K562 (cell line): ENCODE data around the gene SLC35F4. TPM values are rescaled to one million over a fixed set of nuclear protein-coding genes. Genes with fewer than 3 reads are reported as not detected.

Experiments
- ATAC-seq: fragments of 200-7000 bp; cut with Tn5 transposase; 3 replicates; pipeline ENCODE4 v1.9.1; 2020; ENCODE audit warnings: moderate library complexity
- BruUV-seq: library from RNA; stranded (reverse); fragments of 400-500 nt; replicated peaks from 2 replicates; lab custom pipeline; 2021; lab: Mats Ljungman, UMichigan
- CTCF ChIA-PET: fragments of 300-600 bp; formaldehyde crosslinking; extraction: SDS; loops from one replicate; lab custom pipeline; 2021; ENCODE audit warnings: low intra/inter-chr PET ratio; lab: Yijun Ruan, JAX
- POLR2A ChIA-PET: fragments of 300-600, 350-650 bp; sonication (Branson Sonifier 250); formaldehyde crosslinking; extraction: SDS; loops from one replicate; lab custom pipeline; 2021; ENCODE audit warnings: antibody characterized with exemption, inconsistent platforms; lab: Yijun Ruan, JAX
- DNase-seq, 4 experiments: peaks; one replicate each; pipeline versions ENCODE4 v3.0.0 to v3.0.0-alpha.2; 2011 to 2018; ENCODE audit warnings: low spot score in 3 of 4, mixed read lengths in 3 of 4; ENCODE audit errors: extremely low read depth in 1 of 4
- FAIRE-seq: peaks from 2 replicates; lab custom pipeline; 2011; peaks lifted over from hg19 to GRCh38; lab: Jason Lieb, UNC
- H2AFZ ChIP-seq: 2 replicates; pipeline ENCODE4 v1.6.0; 2011; ENCODE audit warnings: low read depth, low read length, control low read depth, inconsistent platforms
- H3K27ac ChIP-seq: fragments of 200-600 bp; 3 replicates; pipeline ENCODE4 v1.8.0; 2011; ENCODE audit warnings: low read depth, mild to moderate bottlenecking, control low read depth, inconsistent platforms, low read length, moderate library complexity, mixed read lengths; ENCODE audit errors: extremely low read depth
- H3K27me3 ChIP-seq, 2 experiments: fragments of 300-600 bp in 1 of 2; 2 replicates in 1 of 2; 3 replicates in 1 of 2; pipeline versions ENCODE4 v1.6.0 to v1.8.0; 2011; ENCODE audit warnings: inconsistent platforms in 2 of 2, low read length in 2 of 2, mild to moderate bottlenecking in 1 of 2, mixed read lengths in 1 of 2, moderate library complexity in 1 of 2; ENCODE audit not compliant: control insufficient read depth in 2 of 2, insufficient read depth in 2 of 2
- H3K36me3 ChIP-seq: fragments of 300-600 bp; 3 replicates; pipeline ENCODE4 v1.8.0; 2011; ENCODE audit warnings: mild to moderate bottlenecking, low read length, inconsistent platforms; ENCODE audit not compliant: control insufficient read depth, insufficient read depth
- H3K4me1 ChIP-seq, 2 experiments: fragments of 200-600 bp in 1 of 2; replicated peaks in 1 of 2; 2 replicates in 1 of 2; 3 replicates in 1 of 2; pipeline versions ENCODE4 v1.5.1 to v1.8.0; 2011; ENCODE audit warnings: inconsistent platforms in 2 of 2, low read length in 2 of 2, mild to moderate bottlenecking in 1 of 2, mixed read lengths in 1 of 2, moderate library complexity in 1 of 2; ENCODE audit not compliant: control insufficient read depth in 2 of 2, insufficient read depth in 2 of 2
- H3K4me2 ChIP-seq: 2 replicates; pipeline ENCODE4 v1.6.1; 2011; ENCODE audit warnings: low read length, control low read depth, inconsistent platforms, mixed read lengths; ENCODE audit not compliant: insufficient read depth
- H3K4me3 ChIP-seq: fragments of 200-600 bp; sonication (generic), shearing (Covaris generic); 2 replicates; pipeline ENCODE4 v1.5.1; 2016; ENCODE audit warnings: control low read depth, inconsistent platforms
- H3K79me2 ChIP-seq: fragments of 200-600 bp; 3 replicates; pipeline ENCODE4 v1.8.0; 2011; ENCODE audit warnings: low read length, inconsistent platforms; ENCODE audit not compliant: control insufficient read depth, insufficient read depth
- H3K9ac ChIP-seq, 2 experiments: 2 replicates each; pipeline versions ENCODE4 v1.6.0 to v1.6.1; 2011; ENCODE audit warnings: low read depth in 2 of 2, low read length in 2 of 2, control low read depth in 1 of 2, inconsistent platforms in 1 of 2, mild to moderate bottlenecking in 1 of 2, mixed read lengths in 1 of 2; ENCODE audit not compliant: insufficient read depth in 1 of 2
- H3K9me1 ChIP-seq: one replicate; pipeline ENCODE4 v1.6.0; 2011; ENCODE audit warnings: inconsistent platforms, mild to moderate bottlenecking, low read length, moderate library complexity; ENCODE audit not compliant: control insufficient read depth, insufficient read depth
- H3K9me3 ChIP-seq: replicated peaks from 2 replicates; pipeline ENCODE4 v1.5.1; 2011; ENCODE audit warnings: low read depth, low read length, inconsistent platforms; ENCODE audit not compliant: control insufficient read depth, insufficient read depth
- H4K20me1 ChIP-seq: replicated peaks from 2 replicates; pipeline ENCODE4 v1.6.1; 2011; ENCODE audit warnings: low read length, inconsistent platforms, mixed read lengths; ENCODE audit not compliant: control insufficient read depth, insufficient read depth
- CREM ChIP-seq: IDR thresholded peaks from 2 replicates; pipeline ENCODE4 v1.6.1; 2014; ENCODE audit warnings: antibody characterized with exemption, low read depth
- PTTG1 ChIP-seq: fragments of 450-650 bp; IDR thresholded peaks from 2 replicates; pipeline ENCODE4 v1.6.1; 2016; ENCODE audit warnings: low read depth, mild to moderate bottlenecking, missing genetic modification characterization, missing compliant biosample characterization
- ZNF146 ChIP-seq: IDR thresholded peaks from one replicate; pipeline ENCODE4 v1.6.1; 2018; ENCODE audit warnings: missing compliant biosample characterization; ENCODE audit not compliant: unreplicated experiment
- ZNF197 ChIP-seq: fragments of 200-800 bp; sonication (Bioruptor generic); IDR thresholded peaks from 2 replicates; pipeline ENCODE4 v1.6.1; 2016; ENCODE audit warnings: low read depth, missing genetic modification characterization, missing compliant biosample characterization
- ZNF263 ChIP-seq: sonication (generic); formaldehyde crosslinking; IDR thresholded peaks from 2 replicates; pipeline ENCODE4 v1.8.0; 2022; ENCODE audit warnings: mild to moderate bottlenecking, missing genetic modification reagents, borderline replicate concordance
- ZNF444 ChIP-seq: fragments of 250-450 bp; sonication (Bioruptor Pico); IDR thresholded peaks from 2 replicates; pipeline ENCODE4 v1.4.0; 2020; ENCODE audit warnings: mild to moderate bottlenecking, moderate library complexity
- WGBS: fragments of 100-300 bp; shearing (Covaris generic); methylation state at CpG from one replicate; pipeline ENCODE4 v1.1.6; 2016; ENCODE audit warnings: low coverage, mixed read lengths; ENCODE audit not compliant: insufficient coverage; ENCODE audit errors: missing lambda C conversion rate; 5-methylcytosine and 5-hydroxymethylcytosine counted together
- in situ Hi-C: fragments of 300-500 bp; cut with MboI; formaldehyde crosslinking; loops from 4 replicates; pipeline ENCODE4 v1.15.0; 2018; ENCODE audit warnings: inconsistent platforms, mixed read lengths
- intact Hi-C: fragments of 100-400 bp; cut with micrococcal nuclease; formaldehyde crosslinking; loops from 2 replicates; pipeline ENCODE4 v1.14.2; 2022
- polyA plus RNA-seq, 8 experiments: library from polyadenylated mRNA; depleted of rRNA in 4 of 8; stranded (reverse) in 5 of 8; unstranded in 3 of 8; fragments of >200 nt; fragmentation: Nextera tagmentation in 2 of 8; fragmentation: Illumina TruSeq in 1 of 8; extraction: Ambion mirVana in 2 of 8; extraction: Trizol in 1 of 8; gene quantifications; 2 replicates each; pipeline versions ENCODE4 v1.2.1 to v1.2.3, GENCODE V29; 2011 to 2014; ENCODE audit warnings: inconsistent platforms in 1 of 8, missing spikeins in 1 of 8
- total RNA-seq, 7 experiments: library from RNA; depleted of rRNA in 6 of 7; stranded (reverse); fragments of >200 nt in 6 of 7; fragmentation: Illumina TruSeq in 2 of 7; extraction: Trizol in 2 of 7; gene quantifications; 2 replicates each; pipeline versions ENCODE4 v1.2.1 to v1.2.3, GENCODE V29; 2011 to 2021; ENCODE audit warnings: low replicate concordance in 1 of 7
- TF ChIP-seq, protein P1 (sequence below): fragments of 250-450 bp; sonication (Bioruptor Pico); IDR thresholded peaks from 2 replicates; pipeline ENCODE4 v1.4.0; 2020; ENCODE audit warnings: mild to moderate bottlenecking, moderate library complexity

Gene SLC35F4
- total and polyA plus RNA-seq, 9 of the 15 experiments (the other 6 are each of a cell fraction or from before 2014, with no cell fraction given): 0.01 TPM; not detected in 8

GRCh38 chr14:57652769-57653168, 213.1 kb downstream of the SLC35F4 start:
- H2AFZ ChIP-seq: no peak overlapping the region
- no peak overlapping the region for H3K4me2 ChIP-seq
- H3K4me1 ChIP-seq: no peaks in the 10 kb centered on the region
- no peak overlapping the region for H3K27ac ChIP-seq
- ChIA-PET POLR2A (no interaction called here), CTCF (no interaction called here)
- intact Hi-C loops (no loop called here), in situ Hi-C loops (no loop called here)
- no peaks in the 10 kb centered on the region for H3K9me3 ChIP-seq
- no peak for TF ChIP-seq ZNF444 (CRISPR knock-in tag)
- no peak for TF ChIP-seq ZNF197 (CRISPR knock-in tag)
- TF ChIP-seq CREM: no peak
- TF ChIP-seq ZNF146: no peak
- TF ChIP-seq ZNF263 (CRISPR knock-in tag): no peak
- H3K36me3 ChIP-seq: no peaks in the 10 kb centered on the region
- BruUV-seq: no TSS peak
- H3K27me3 ChIP-seq: no peaks in the 10 kb centered on the region
- DNase-seq (no peak), FAIRE-seq (no peak), ATAC-seq (no peak)
- no peaks in the 10 kb centered on the region for H4K20me1 ChIP-seq
- no peaks in the 10 kb centered on the region for H3K79me2 ChIP-seq
- H3K4me3 ChIP-seq: no peak overlapping the region
- no peaks in the 10 kb centered on the region for H3K9me1 ChIP-seq
- no peak overlapping the region for H3K9ac ChIP-seq

DNA sequence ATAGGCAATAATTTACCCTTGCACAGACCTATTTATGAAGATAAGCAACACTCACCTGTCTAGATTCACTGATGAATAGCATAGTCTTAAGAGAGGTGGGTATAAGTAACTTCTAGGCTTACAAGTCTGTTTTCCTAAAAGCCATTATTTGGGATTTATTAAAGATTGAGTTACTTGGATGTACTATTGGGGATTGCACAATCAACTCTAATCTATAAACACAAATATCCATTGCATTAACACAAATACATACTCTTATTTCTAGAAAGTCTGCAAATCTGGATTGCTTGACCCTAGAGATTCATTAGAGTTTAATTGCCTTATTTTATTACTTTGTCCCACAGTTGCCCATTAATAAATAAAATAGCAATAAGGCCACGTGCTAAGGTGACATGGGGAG, 224.1 kb downstream of the SLC35F4 start:
- TF ChIP-seq, protein P1, sequence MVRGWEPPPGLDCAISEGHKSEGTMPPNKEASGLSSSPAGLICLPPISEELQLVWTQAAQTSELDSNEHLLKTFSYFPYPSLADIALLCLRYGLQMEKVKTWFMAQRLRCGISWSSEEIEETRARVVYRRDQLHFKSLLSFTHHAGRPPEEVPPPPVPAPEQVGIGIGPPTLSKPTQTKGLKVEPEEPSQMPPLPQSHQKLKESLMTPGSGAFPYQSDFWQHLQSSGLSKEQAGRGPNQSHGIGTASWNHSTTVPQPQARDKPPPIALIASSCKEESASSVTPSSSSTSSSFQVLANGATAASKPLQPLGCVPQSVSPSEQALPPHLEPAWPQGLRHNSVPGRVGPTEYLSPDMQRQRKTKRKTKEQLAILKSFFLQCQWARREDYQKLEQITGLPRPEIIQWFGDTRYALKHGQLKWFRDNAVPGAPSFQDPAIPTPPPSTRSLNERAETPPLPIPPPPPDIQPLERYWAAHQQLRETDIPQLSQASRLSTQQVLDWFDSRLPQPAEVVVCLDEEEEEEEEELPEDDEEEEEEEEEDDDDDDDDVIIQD (CRISPR knock-in tag): no peak
- TF ChIP-seq PTTG1 (tag): no peak
- TF ChIP-seq, all 486 proteins: peak for 0
- Histone ChIP-seq H3K36me3 (no peaks in the 10 kb centered on the region), H3K27me3 (no peaks in the 10 kb centered on the region), H4K20me1 (no peaks in the 10 kb centered on the region), H3K79me2 (no peaks in the 10 kb centered on the region), H3K9ac (no peak overlapping the region), H2AFZ (no peak overlapping the region), H3K27ac (no peak overlapping the region), H3K4me3 (no peak overlapping the region), H3K9me1 (no peaks in the 10 kb centered on the region), H3K4me1 (no peaks in the 10 kb centered on the region), H3K4me2 (no peak overlapping the region), H3K9me3 (no peaks in the 10 kb centered on the region)
- ChIA-PET POLR2A (no interaction called here), CTCF (no interaction called here)
- in situ Hi-C loops (no loop called here), intact Hi-C loops (no loop called here)
- WGBS: 0% methylated on average over 1 of the region's 1 CpG
- BruUV-seq: no TSS peak
- ATAC-seq (no peak), FAIRE-seq (no peak), DNase-seq (no peak)
